HG02678 (cell line): ENCODE results near the gene IWS1.
"Not testable (repeated sequence)": the region's sequence is repeated elsewhere in the genome, so short reads cannot be mapped to it uniquely, and the experiment has no call there.

Experiments used
- ATAC-seq: cut with Tn5 transposase; IDR thresholded peaks from one replicate; pipeline ENCODE4 v1.9.1; 2021; ENCODE audit warnings: mild to moderate bottlenecking, moderate library complexity; ENCODE audit not compliant: unreplicated experiment

IWS1 gene

GRCh38 chr2:127526132-127527000, at the start of gene IWS1:
Gene IWS1, minus strand, starts transcription at chr2:127526489. Its CDS starts 281 bp downstream, at chr2:127526208.
- ATAC-seq: peak; percentile 88

- ATAC-seq: no peak
Measured at GRCh38 chr2:127575941-127576432, 49.7 kb upstream of the IWS1 start.

- ATAC-seq: peak; percentile 54
Measured at GRCh38 chr2:127575185-127575765, 49.0 kb upstream of the IWS1 start.

- no peak for ATAC-seq
Measured at GRCh38 chr2:127574656-127575055, 48.4 kb upstream of the IWS1 start.

GRCh38 chr2:127573771-127574170, 47.5 kb upstream of the IWS1 start:
- ATAC-seq: no peak

- no peak for ATAC-seq
Measured at GRCh38 chr2:127573298-127573697, 47.0 kb upstream of the IWS1 start.

GRCh38 chr2:127572841-127573240, 46.6 kb upstream of the IWS1 start:
- no peak for ATAC-seq

GRCh38 chr2:127572352-127572751, 46.1 kb upstream of the IWS1 start:
- not testable (repeated sequence) for ATAC-seq

GRCh38 chr2:127570282-127571250, 44.3 kb upstream of the IWS1 start:
- no peak for ATAC-seq

- ATAC-seq: no peak
Measured at GRCh38 chr2:127569666-127570065, 43.4 kb upstream of the IWS1 start.

- no peak for ATAC-seq
Measured at GRCh38 chr2:127568128-127568527, 41.8 kb upstream of the IWS1 start.

GRCh38 chr2:127567351-127567854, 41.1 kb upstream of the IWS1 start:
- no peak for ATAC-seq

- ATAC-seq: no peak
Measured at GRCh38 chr2:127566576-127566975, 40.3 kb upstream of the IWS1 start.

GRCh38 chr2:127566139-127566417, 39.8 kb upstream of the IWS1 start:
- no peak for ATAC-seq

GRCh38 chr2:127565261-127566138, 39.2 kb upstream of the IWS1 start:
- no peak for ATAC-seq

- no peak for ATAC-seq
Measured at GRCh38 chr2:127564429-127565260, 38.4 kb upstream of the IWS1 start.

GRCh38 chr2:127563458-127564428, 37.5 kb upstream of the IWS1 start:
- ATAC-seq: peak; percentile 96

GRCh38 chr2:127562936-127563335, 36.6 kb upstream of the IWS1 start:
- ATAC-seq: no peak
